Mononuclear cell (primary cell): Measurements from ENCODE around the gene TUBB4B. TPM values are rescaled to one million over a fixed set of nuclear protein-coding genes. Genes with fewer than 3 reads are reported as not detected.

ENCODE experiments used
- H3K27me3 ChIP-seq: 2 replicates; pipeline ENCODE4 v1.6.0; 2011; ENCODE audit warnings: low read length, control low read depth; ENCODE audit not compliant: insufficient read depth
- H3K4me1 ChIP-seq: 2 replicates; pipeline ENCODE4 v1.5.1; 2011; ENCODE audit warnings: mild to moderate bottlenecking, low read length, control low read depth; ENCODE audit not compliant: insufficient read depth
- H3K4me3 ChIP-seq: 2 replicates; pipeline ENCODE4 v1.5.1; 2011; ENCODE audit warnings: mild to moderate bottlenecking, low read length, moderate library complexity
- H3K9me3 ChIP-seq: 2 replicates; pipeline ENCODE4 v1.5.1; 2011; ENCODE audit warnings: low read depth, mild to moderate bottlenecking, control low read depth, low read length
- total RNA-seq: library from RNA; depleted of rRNA; stranded (reverse); fragments of >200 nt; gene quantifications from one replicate; pipeline ENCODE4 v1.2.3, GENCODE V29; 2012

TUBB4B gene
- total RNA-seq, 1 donor = 67.9 TPM

- no peak overlapping the region for H3K4me3 ChIP-seq
- H3K27me3 ChIP-seq = no peaks in the 10 kb centered on the region
- H3K9me3 ChIP-seq = no peaks in the 10 kb centered on the region
- H3K4me1 ChIP-seq = peaks cover 57% of the 10 kb centered on the region
Measured at GRCh38 chr9:137202966-137203365, 38.1 kb upstream of the TUBB4B start.

DNA sequence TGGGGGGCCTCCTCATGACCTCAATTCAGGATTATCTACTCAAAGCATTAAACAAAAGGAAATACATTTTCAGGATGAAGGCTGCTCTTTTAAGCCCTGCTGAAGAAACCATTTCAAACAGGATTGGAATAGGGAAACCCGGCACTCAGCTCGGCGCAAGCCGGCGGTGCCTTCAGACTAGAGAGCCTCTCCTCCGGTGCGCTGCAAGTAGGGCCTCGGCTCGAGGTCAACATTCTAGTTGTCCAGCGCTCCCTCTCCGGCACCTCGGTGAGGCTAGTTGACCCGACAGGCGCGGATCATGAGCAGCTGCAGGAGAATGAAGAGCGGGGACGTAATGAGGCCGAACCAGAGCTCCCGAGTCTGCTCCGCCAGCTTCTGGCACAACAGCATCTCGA is 36.4 kb upstream of the TUBB4B start:
- Histone ChIP-seq H3K9me3 (no peaks in the 10 kb centered on the region), H3K4me3 (peak overlapping the region; percentile 94), H3K27me3 (no peaks in the 10 kb centered on the region), H3K4me1 (peaks cover 44% of the 10 kb centered on the region)

DNA sequence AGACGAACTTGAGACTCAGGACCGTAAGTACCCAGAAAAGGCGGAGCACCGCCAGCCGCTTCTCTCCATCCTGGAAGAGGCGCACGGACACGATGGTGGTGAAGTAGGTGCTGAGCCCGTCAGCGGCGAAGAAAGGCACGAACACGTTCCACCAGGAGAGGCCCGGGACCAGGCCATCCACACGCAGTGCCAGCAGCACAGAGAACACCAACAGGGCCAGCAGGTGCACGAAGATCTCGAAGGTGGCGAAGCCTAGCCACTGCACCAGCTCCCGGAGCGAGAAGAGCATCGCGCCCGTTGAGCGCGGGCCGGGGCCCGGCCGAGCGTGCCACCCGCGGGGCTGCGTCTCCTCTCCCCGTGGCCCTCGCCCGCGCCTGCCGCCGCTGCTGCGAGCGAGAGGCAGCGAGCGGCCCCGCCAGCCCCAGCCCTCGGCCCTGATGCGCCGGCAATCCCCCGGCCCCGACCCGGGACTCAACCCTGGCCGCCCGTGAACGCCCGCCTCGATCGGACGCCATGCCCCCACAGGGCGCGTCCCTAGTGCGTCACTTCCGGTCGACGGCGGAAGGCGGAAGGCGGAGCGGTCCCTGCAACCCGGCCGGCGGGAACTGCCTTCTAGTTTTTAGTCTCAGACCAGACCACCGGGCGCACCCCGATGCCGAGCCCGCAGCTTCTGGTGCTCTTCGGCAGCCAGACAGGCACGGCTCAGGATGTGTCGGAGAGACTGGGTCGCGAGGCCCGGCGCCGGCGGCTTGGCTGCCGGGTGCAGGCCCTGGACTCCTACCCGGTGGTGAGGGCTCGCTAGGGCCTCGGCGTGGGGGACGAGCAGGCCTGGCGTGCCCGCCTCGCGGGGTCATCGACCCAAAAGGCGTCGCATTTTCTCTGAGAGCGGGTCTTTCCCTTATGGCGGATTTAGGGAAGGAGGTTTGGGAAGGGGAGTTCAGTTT is 35.7 kb upstream of the TUBB4B start, which contains the start of the genes NDOR1 and TMEM203:
NDOR1 (plus strand) TSS at position 575 of the 944 bp plus-strand sequence; CDS start at position 653, 78 bp downstream.
TMEM203 (minus strand) TSS at position 523 of the 944 bp plus-strand sequence; CDS start at position 289, 234 bp downstream.
- Histone ChIP-seq H3K9me3 (no peaks in the 10 kb centered on the region), H3K27me3 (no peaks in the 10 kb centered on the region), H3K4me3 (peak within 1 kb of the TSS; percentile 94), H3K4me1 (peaks cover 44% of the 10 kb centered on the region)

- Histone ChIP-seq H3K4me1 (peaks cover 38% of the 10 kb centered on the region), H3K27me3 (no peaks in the 10 kb centered on the region), H3K9me3 (no peaks in the 10 kb centered on the region), H3K4me3 (no peak overlapping the region)
Measured at GRCh38 chr9:137206602-137207001, 34.5 kb upstream of the TUBB4B start.

DNA sequence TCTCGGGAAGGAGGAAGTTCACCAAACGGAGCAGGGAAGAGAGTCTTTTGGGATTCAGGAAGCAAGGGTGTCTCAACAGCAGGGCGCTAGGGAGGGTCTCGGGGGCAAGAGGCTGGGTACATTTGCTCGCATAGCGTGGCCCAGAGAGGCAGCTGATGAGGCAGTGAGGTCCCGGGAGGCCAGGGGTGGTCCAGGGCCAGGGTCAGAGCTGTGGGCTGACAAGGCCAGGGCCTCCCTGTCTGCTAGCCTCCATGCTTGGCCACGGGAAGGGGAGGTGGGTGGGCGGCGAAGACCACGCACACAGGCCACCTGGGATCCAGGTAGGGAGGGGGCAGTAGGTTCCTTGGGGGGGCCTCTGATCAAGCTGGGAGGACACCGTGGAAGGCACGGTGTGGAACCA is 29.6 kb upstream of the TUBB4B start:
- Histone ChIP-seq H3K27me3 (no peaks in the 10 kb centered on the region), H3K4me3 (no peak overlapping the region), H3K9me3 (no peaks in the 10 kb centered on the region), H3K4me1 (peaks cover 5% of the 10 kb centered on the region)

DNA sequence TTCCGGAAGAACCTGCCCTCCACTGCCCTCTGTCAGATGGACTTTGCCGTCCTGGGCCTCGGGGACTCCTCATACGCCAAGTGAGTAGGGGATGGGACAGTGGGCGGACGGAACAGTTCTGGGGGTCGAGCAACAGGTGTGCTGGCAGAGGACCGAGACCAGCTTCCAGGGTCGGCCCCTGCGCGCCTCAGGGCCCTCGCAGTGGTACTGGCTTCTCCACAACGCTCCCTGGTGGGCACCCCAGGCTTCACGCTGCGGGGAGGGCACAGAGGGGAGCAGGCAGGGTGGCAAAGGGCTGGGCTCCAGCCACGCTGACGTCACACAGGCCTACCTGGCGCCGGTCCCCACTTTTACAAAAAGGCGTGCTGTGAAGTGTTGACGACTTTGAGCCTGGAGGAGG is 28.6 kb upstream of the TUBB4B start:
- Histone ChIP-seq H3K9me3 (no peaks in the 10 kb centered on the region), H3K4me3 (no peak overlapping the region), H3K27me3 (no peaks in the 10 kb centered on the region), H3K4me1 (no peaks in the 10 kb centered on the region)

DNA sequence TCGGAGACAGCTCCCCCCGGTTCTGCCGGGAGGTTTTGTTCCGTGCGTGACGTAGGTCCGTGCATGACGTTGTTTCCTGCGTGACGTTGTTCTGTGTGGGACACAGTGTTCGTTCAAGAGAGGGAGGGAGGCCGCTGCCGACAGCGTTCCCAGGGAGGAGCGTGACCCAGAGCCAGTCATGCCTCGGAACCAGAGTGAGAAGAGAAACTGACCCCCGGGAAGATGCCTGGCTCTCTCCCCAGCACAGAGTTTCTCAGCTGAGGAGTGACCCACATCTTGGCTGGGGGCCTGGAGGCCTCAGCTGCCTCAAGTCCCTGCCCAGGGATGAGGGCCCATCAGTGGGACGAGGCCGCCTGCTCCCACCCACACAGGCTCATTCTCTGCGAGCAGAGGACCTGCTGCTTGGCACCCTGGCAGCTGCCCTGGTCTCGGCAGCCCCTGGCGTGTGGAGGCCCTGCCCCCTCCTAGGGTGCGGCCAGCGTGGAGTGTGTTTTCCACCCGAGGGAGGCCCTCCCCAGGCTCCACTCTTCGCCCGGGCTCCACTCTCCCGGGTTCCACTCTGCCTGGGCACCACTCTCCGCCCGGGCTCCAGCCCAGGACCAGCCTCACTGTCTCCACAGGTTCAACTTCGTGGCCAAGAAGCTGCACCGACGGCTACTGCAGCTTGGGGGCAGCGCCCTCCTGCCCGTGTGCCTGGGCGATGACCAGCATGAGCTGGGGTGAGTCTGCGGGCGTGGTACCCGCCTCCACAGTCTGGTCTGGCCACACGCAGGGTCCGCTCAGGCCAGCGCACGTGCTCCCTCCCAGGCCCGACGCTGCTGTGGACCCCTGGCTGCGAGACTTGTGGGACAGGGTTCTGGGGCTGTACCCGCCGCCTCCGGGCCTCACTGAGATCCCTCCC is 27.7 kb upstream of the TUBB4B start:
- H3K4me1 ChIP-seq = no peaks in the 10 kb centered on the region
- no peaks in the 10 kb centered on the region for H3K27me3 ChIP-seq
- no peak overlapping the region for H3K4me3 ChIP-seq
- H3K9me3 ChIP-seq = no peaks in the 10 kb centered on the region

DNA sequence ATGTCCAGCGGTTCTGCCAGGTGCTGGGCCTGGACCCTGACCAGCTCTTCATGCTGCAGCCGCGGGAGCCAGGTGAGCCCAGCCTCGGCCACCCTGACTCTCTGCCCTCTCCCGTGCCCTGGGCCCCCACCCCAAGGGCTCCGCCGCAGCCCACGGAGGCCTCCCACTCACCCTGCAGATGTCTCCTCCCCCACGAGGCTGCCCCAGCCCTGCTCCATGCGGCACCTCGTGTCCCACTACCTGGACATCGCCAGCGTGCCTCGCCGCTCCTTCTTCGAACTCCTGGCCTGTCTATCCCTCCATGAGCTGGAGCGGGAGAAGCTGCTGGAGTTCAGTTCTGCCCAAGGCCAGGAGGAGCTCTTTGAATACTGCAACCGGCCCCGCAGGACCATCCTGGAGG is 26.5 kb upstream of the TUBB4B start:
- Histone ChIP-seq H3K27me3 (no peaks in the 10 kb centered on the region), H3K9me3 (no peaks in the 10 kb centered on the region), H3K4me3 (no peak overlapping the region), H3K4me1 (no peaks in the 10 kb centered on the region)

DNA sequence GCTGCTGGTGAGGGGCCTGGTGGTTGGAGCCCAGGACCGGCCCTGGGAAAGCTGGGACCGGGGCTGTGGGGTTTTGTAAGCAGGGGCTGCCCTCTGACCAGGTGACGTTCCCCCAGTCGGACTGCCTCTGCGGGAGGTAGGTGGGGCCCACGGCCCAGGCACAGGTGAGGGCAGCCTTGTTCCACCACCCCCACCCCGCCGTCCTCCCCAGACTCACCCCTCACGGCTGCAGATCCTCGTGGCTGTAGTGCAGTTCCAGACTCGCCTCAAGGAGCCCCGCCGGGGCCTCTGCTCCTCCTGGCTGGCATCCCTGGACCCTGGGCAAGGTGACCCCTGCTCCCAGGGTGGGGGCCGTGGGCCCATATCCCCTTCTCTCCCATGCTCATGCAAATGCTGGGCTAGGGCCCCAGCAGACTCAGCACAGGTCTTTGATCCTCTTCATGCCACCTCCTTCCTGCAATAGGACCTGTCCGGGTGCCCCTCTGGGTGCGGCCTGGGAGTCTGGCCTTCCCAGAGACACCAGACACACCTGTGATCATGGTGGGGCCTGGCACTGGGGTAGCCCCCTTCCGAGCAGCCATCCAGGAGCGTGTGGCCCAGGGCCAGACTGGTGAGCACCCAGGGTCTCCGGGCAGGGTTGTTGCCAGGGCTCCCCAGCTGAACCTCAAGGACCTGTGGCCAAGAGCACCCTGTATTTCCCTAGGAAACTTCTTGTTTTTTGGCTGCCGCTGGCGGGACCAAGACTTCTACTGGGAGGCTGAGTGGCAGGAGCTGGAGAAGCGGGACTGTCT is 25.7 kb upstream of the TUBB4B start:
- Histone ChIP-seq H3K9me3 (no peaks in the 10 kb centered on the region), H3K4me1 (no peaks in the 10 kb centered on the region), H3K27me3 (no peaks in the 10 kb centered on the region), H3K4me3 (no peak overlapping the region)

- no peak overlapping the region for H3K4me3 ChIP-seq
- H3K4me1 ChIP-seq = no peaks in the 10 kb centered on the region
- no peaks in the 10 kb centered on the region for H3K27me3 ChIP-seq
- H3K9me3 ChIP-seq = no peaks in the 10 kb centered on the region
Measured at GRCh38 chr9:137216188-137216965, 24.7 kb upstream of the TUBB4B start.

DNA sequence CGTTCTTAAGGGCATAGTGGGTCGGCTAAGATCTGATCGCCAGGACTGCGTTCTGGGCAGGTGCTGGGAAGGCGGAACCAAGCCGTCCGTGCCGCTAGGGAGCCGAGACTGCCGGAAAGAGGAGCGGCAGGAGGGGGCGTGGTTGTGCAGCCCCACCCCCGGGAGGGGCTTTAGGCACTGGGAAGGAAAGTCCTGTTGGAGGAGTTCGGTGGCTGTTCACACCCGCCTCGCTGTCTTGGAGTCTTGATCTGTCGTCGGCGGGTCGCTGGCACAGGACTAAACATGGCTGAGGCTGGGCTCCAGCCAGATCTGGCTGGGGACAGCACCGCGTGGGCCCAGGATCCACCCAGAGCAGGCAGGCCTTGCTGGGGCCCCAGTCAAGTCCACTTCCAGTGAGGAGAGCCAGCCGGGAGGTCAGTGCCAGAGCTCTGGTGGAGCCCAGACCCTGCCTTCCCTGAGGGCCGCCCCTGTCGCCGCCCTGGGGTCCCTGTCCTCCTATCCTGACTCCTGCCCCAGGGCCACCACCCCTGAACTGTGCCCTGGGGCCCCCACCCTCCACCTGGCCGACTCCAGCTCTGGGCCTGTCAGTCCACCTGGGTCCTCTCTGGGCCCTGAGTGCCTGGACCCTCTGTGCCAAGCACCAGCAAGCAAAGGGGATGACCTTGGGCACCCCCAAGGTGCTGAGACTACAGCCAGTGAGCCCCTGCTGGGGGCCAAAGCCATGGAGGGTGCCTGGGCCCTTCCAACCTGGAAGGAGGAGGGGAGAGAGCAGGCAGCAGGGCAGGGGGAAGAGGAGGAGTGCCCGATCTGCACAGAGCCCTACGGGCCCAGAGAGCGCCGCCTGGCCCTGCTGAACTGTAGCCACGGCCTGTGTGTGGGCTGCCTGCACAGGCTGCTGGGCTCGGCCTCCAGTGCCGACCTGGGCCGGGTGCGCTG is 23.5 kb upstream of the TUBB4B start:
- H3K4me3 ChIP-seq = no peak overlapping the region
- peaks cover 3% of the 10 kb centered on the region for H3K4me1 ChIP-seq
- no peaks in the 10 kb centered on the region for H3K27me3 ChIP-seq
- no peaks in the 10 kb centered on the region for H3K9me3 ChIP-seq

GRCh38 chr9:137218212-137218753 is 22.8 kb upstream of the TUBB4B start:
- peaks cover 9% of the 10 kb centered on the region for H3K4me1 ChIP-seq
- H3K27me3 ChIP-seq = no peaks in the 10 kb centered on the region
- no peaks in the 10 kb centered on the region for H3K9me3 ChIP-seq
- H3K4me3 ChIP-seq = no peak overlapping the region

DNA sequence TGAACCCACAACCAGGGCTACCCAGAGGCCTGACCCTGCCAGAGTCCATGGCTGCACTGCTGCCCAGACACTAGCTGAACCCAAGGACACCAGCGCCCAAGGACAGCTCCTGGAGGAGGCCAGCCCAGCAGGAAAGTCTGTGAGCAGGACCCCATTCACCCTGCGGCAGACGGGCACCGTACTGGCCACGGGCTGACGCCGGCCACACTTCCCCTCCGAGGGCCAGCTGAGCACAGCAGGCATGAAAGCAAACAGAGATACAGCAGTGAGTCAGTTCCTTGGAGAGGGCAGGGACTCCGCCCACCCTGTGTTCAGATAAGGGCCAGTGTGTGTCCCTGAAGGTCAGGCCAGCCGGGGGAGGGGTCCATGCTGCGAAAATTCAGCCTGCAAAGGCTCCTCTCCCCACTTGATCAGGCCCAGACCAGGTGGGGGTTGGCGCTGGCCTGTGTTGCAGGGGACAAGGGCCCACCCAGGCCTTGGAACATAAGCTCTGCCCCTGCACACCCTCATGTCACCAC is 22.3 kb upstream of the TUBB4B start:
- Histone ChIP-seq H3K27me3 (no peaks in the 10 kb centered on the region), H3K4me1 (peaks cover 10% of the 10 kb centered on the region), H3K9me3 (no peaks in the 10 kb centered on the region), H3K4me3 (no peak overlapping the region)
